ENCODE results near the gene SHB.

DNA sequence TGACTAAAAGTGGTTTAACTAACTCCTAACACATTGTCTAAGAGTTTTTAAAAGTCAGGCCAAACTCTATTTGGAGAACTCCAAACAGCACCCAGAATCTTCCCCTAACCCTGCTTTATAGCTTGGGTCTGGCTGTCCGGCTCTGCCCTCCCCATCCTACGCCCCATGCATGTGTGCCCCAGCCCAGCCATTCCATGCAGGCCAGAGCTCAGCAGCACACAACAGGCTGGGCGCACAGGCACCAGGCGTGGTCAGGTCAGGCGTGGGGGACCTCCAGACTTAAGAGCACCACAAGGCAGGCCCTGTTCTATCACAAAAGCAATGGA lies 31.1 kb downstream of the SHB start:
- no peak for TF ChIP-seq ZFX (IDR thresholded peaks at IDR 0.05; ENCODE audit: borderline replicate concordance)
- TF ChIP-seq, protein P1, sequence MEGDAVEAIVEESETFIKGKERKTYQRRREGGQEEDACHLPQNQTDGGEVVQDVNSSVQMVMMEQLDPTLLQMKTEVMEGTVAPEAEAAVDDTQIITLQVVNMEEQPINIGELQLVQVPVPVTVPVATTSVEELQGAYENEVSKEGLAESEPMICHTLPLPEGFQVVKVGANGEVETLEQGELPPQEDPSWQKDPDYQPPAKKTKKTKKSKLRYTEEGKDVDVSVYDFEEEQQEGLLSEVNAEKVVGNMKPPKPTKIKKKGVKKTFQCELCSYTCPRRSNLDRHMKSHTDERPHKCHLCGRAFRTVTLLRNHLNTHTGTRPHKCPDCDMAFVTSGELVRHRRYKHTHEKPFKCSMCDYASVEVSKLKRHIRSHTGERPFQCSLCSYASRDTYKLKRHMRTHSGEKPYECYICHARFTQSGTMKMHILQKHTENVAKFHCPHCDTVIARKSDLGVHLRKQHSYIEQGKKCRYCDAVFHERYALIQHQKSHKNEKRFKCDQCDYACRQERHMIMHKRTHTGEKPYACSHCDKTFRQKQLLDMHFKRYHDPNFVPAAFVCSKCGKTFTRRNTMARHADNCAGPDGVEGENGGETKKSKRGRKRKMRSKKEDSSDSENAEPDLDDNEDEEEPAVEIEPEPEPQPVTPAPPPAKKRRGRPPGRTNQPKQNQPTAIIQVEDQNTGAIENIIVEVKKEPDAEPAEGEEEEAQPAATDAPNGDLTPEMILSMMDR (IDR thresholded peaks at IDR 0.05), result no peak

All from 22Rv1 (cell line).